ENCODE data around the gene SBF2. TPM values are rescaled to one million over a fixed set of nuclear protein-coding genes. Genes with fewer than 3 reads are reported as not detected.
"Not testable (repeated sequence)": the region's sequence is repeated elsewhere in the genome, so short reads cannot be mapped to it uniquely, and the experiment has no call there.

Gene SBF2
- total and polyA plus RNA-seq, 2 of the 13 experiments (the other 11 are each of a cell fraction or from before 2014, with no cell fraction given) = 24.0 to 45.8 TPM

- no peak for TF ChIP-seq HNF1B (CRISPR knock-in tag; IDR thresholded peaks at IDR 0.05)
- no peak for TF ChIP-seq YEATS2 (CRISPR knock-in tag; IDR thresholded peaks at IDR 0.05; ENCODE audit: borderline replicate concordance)
- TF ChIP-seq FOXK2 (IDR thresholded peaks at IDR 0.05) = no peak
These were observed 202.5 kb downstream of the SBF2 start (continued) for GRCh38 chr11:10091314-10092045.

GRCh38 chr11:10087923-10088225, 206.1 kb downstream of the SBF2 start:
- DNase-seq (ENCODE audit: low spot score); H3K36me3 ChIP-seq (replicated peaks in 1 of 2; ENCODE audit: control insufficient read depth in 1 of 2, insufficient read depth in 2 of 2, low read length in 2 of 2); H3K27ac ChIP-seq (ENCODE audit: extremely low read length, insufficient read depth, low read length); H2AFZ ChIP-seq (ENCODE audit: low read length); FAIRE-seq; in situ Hi-C loops (cut with HindIII; ENCODE audit: extremely low pct_ligation_motif_present, low pct_unique_long_range_greater_than_20kb); H3K9me3 ChIP-seq (ENCODE audit: low read length); ATAC-seq; intact Hi-C loops (cut with micrococcal nuclease; ENCODE audit: unreplicated experiment); H3K4me3 ChIP-seq (replicated peaks in 1 of 3; ENCODE audit: insufficient read depth in 1 of 3, low read depth in 2 of 3, low read length in 3 of 3); H3K79me2 ChIP-seq (ENCODE audit: insufficient read depth, low read length); H4K20me1 ChIP-seq (ENCODE audit: insufficient read depth, low read length); H3K9ac ChIP-seq (ENCODE audit: insufficient read depth, low read depth, low read length); CTCF ChIA-PET (ENCODE audit: low intra/inter-chr PET ratio, low total read pairs); BruUV-seq (replicated peaks); H3K4me2 ChIP-seq (ENCODE audit: low read depth, low read length); H3K27me3 ChIP-seq (ENCODE audit: control insufficient read depth in 1 of 2, insufficient read depth in 2 of 2, low read length in 2 of 2); POLR2A ChIA-PET: not testable (repeated sequence)
- peaks cover 10% of the 10 kb centered on the region for H3K4me1 ChIP-seq (ENCODE audit: insufficient read depth, low read length)
- over 99% methylated on average over 4 of the region's 4 CpGs for WGBS (ENCODE audit: low lambda C conversion rate)

GRCh38 chr11:10087186-10087922, 206.7 kb downstream of the SBF2 start:
- no peak for FAIRE-seq
- no peak overlapping the region for H2AFZ ChIP-seq (ENCODE audit: low read length)
- BruUV-seq (replicated peaks) = no TSS peak
- whole genome bisulfite sequencing (ENCODE audit: low lambda C conversion rate) = 39% methylated on average over 1 of the region's 1 CpG
- H4K20me1 ChIP-seq (ENCODE audit: insufficient read depth, low read length) = no peaks in the 10 kb centered on the region
- no peaks in the 10 kb centered on the region for H3K36me3 ChIP-seq (replicated peaks in 1 of 2; ENCODE audit: control insufficient read depth in 1 of 2, insufficient read depth in 2 of 2, low read length in 2 of 2)
- H3K9ac ChIP-seq (ENCODE audit: insufficient read depth, low read depth, low read length) = no peak overlapping the region
- H3K9me3 ChIP-seq (ENCODE audit: low read length) = no peaks in the 10 kb centered on the region
- TF ChIP-seq SP1 (IDR thresholded peaks at IDR 0.05) = no peak
- no peak for TF ChIP-seq SP1 (CRISPR knock-in tag; IDR thresholded peaks at IDR 0.05)
- TF ChIP-seq ZNF652 (CRISPR knock-in tag; IDR thresholded peaks at IDR 0.05; ENCODE audit: borderline replicate concordance, low read depth) = no peak
- no peak for TF ChIP-seq NFYB (CRISPR knock-in tag; IDR thresholded peaks at IDR 0.05)
- TF ChIP-seq RBFOX2 (IDR thresholded peaks at IDR 0.05; ENCODE audit: low read depth, low read length) = no peak
- peak; percentile 74 to 77 for TF ChIP-seq MAFK (conservative IDR thresholded peaks at IDR 0.05 in 1 of 2, IDR thresholded peaks at IDR 0.05 in 1 of 2; ENCODE audit: low read length in 2 of 2)
- TF ChIP-seq MAFF (IDR thresholded peaks at IDR 0.05; ENCODE audit: low read depth, low read length) = peak; percentile 74
- no peaks in the 10 kb centered on the region for H3K79me2 ChIP-seq (ENCODE audit: insufficient read depth, low read length)
- no peaks in the 10 kb centered on the region for H3K27me3 ChIP-seq (ENCODE audit: control insufficient read depth in 1 of 2, insufficient read depth in 2 of 2, low read length in 2 of 2)
- no peak for ATAC-seq
- peaks cover 10% of the 10 kb centered on the region for H3K4me1 ChIP-seq (ENCODE audit: insufficient read depth, low read length)
- intact Hi-C loops (cut with micrococcal nuclease; ENCODE audit: unreplicated experiment) (no loop called here), in situ Hi-C loops (cut with HindIII; ENCODE audit: extremely low pct_ligation_motif_present, low pct_unique_long_range_greater_than_20kb) (no loop called here)
- POLR2A ChIA-PET = no interaction called here
- H3K4me2 ChIP-seq (ENCODE audit: low read depth, low read length) = no peak overlapping the region
- DNase-seq (ENCODE audit: low spot score) = no peak
- H3K4me3 ChIP-seq (replicated peaks in 1 of 3; ENCODE audit: insufficient read depth in 1 of 3, low read depth in 2 of 3, low read length in 3 of 3) = no peak overlapping the region
- no peak overlapping the region for H3K27ac ChIP-seq (ENCODE audit: extremely low read length, insufficient read depth, low read length)
- CTCF ChIA-PET (ENCODE audit: low intra/inter-chr PET ratio, low total read pairs) = no interaction called here
